ENCODE measurements around the gene SHC4.
"Not testable (repeated sequence)": the region's sequence is repeated elsewhere in the genome, so short reads cannot be mapped to it uniquely, and the experiment has no call there.

The SHC4 gene

DNA sequence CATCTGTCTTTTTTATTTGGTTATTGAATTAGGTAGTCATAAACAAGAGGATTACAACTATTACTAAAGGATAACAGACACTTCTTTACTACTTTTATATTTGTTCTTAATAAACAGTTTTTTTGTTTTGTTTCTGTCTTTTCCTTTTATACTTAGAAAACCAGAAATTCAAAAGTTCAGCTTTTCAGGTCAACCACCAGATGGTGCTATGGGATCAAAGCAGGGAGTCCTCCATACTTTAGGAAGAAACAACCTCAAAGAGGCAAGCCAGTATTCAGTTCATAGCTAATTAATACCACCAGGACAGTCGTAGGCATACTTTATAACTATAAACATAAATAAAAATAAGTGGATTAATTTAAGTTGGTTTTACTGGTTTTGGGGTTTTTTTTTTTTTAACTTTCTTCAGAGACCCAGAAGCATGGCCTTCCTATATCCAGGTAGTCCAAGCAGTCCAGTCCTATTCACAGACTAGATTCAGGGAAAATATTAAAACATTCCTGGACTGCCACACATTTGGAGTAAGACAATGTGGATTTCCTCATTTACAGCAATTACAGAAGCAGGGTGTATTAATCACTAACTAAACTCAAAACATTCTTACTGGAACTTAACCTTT lies 101.8 kb downstream of the SHC4 start:
- no peak for TF ChIP-seq ZFX (IDR thresholded peaks at IDR 0.05)
- TF ChIP-seq, protein P1, sequence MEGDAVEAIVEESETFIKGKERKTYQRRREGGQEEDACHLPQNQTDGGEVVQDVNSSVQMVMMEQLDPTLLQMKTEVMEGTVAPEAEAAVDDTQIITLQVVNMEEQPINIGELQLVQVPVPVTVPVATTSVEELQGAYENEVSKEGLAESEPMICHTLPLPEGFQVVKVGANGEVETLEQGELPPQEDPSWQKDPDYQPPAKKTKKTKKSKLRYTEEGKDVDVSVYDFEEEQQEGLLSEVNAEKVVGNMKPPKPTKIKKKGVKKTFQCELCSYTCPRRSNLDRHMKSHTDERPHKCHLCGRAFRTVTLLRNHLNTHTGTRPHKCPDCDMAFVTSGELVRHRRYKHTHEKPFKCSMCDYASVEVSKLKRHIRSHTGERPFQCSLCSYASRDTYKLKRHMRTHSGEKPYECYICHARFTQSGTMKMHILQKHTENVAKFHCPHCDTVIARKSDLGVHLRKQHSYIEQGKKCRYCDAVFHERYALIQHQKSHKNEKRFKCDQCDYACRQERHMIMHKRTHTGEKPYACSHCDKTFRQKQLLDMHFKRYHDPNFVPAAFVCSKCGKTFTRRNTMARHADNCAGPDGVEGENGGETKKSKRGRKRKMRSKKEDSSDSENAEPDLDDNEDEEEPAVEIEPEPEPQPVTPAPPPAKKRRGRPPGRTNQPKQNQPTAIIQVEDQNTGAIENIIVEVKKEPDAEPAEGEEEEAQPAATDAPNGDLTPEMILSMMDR (conservative IDR thresholded peaks at IDR 0.05) = peak; percentile 97

DNA sequence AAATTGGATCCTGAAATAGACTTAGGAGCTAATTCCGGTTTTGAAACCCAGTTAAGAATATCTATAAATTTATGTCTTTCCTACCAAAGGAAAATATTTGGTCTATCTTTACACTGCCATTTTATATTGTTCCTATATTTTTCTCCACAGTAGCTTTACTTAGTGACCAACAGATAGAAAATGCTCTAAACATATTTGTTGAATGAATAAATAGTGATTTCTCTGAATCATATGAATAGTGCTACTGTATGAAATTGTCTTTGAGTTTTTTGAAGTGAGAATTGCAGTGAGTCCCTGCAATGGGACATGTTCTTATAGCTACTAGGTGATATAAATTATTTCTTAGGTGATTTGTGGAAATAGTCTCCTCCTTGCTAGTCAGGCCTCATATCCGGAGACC lies 104.3 kb downstream of the SHC4 start:
- H3K27ac ChIP-seq = no peak overlapping the region
- no peak for TF ChIP-seq ZFX (IDR thresholded peaks at IDR 0.05)
- TF ChIP-seq, protein P1 (conservative IDR thresholded peaks at IDR 0.05) = no peak

More for the DNA sequence above, 101.8 kb downstream of the SHC4 start:
- no peak overlapping the region for H3K27ac ChIP-seq

DNA sequence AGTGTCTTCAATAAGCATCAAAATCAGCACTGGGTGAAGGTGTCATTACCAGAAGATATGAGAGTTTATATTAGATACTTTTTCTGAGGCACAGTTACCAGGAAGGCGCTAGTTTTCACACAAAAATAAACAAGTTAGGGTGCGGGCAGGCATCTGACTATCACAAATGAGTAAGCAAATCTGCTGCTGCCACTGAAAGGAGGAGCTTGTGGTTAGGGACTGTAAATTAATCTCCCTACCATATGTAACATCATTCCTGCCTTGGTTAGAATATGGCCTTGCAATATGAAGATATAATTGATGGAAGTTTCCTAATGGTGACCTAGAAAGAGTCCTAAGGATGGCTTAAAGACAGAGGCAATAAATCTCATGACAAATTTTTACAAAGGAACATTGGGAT lies 105.3 kb downstream of the SHC4 start:
- H3K27ac ChIP-seq = no peak overlapping the region
- no peak for TF ChIP-seq ZFX (IDR thresholded peaks at IDR 0.05)
- TF ChIP-seq, protein P1 (conservative IDR thresholded peaks at IDR 0.05) = no peak

DNA sequence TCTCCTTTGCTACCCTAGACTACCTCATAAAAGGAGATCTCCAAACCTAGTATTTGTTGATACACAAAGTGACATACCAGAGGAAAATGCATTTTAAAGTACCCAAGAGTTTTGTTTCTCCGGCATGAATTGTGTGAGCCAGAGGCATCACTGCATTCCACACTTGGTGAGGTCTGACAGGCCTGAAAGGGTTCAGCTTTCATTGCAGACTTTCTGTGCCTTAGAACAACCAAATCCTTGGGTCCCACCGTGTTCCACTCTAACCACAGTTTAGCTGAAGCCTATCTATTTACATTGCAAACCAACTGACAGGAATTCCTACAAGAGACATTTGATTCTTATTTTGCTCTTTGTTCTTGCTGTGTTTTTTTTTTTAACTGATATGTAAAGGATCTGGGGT lies 106.8 kb downstream of the SHC4 start:
- TF ChIP-seq, protein P1 (conservative IDR thresholded peaks at IDR 0.05) = no peak
- no peak for TF ChIP-seq ZFX (IDR thresholded peaks at IDR 0.05)
- H3K27ac ChIP-seq = no peak overlapping the region

DNA sequence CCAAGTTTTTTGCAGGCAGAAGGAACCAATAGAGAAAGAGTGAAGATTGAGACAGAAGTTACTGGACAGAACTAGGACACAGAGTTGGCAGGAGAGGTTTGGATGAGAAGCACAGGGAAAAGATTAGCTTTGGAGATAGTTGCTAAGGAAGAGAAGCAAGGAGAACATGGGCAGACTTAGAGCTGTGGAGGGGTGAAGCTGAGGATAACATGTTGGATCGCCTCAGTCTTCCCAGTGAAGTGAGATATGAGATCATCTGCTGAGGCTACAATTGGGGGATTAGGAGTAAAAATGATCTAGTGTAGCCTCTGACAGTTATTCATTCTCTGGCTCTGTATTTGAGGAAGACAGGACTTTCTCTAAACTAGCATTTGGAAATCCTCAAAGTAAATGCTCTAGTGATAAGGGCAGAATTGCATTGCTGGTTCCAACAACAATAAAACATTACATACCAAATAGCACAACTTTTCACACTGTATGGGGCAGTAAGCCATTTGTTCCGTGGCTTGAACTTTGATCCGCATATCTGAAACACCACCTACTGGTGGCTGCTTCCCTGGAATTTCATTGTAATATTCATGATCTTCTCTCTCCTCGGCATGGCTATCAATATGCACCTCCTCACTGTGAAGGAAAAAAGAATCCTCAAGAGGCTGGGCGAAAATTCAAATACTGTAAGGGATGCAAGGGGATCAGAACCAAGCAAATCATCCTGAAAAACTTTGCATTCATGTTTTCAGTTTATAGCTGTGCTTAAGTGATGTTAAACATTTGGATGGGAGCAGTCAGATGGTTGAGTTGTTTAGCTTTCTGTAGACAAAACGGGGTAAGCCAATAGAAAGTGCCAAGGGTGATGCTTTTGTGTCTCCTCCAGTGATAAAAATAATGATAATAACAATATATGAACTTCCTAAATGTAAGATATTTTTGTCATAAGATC lies 107.9 kb downstream of the SHC4 start:
- TF ChIP-seq, protein P1 (conservative IDR thresholded peaks at IDR 0.05) = peak; percentile 83
- no peak for TF ChIP-seq ZFX (IDR thresholded peaks at IDR 0.05)
- H3K27ac ChIP-seq = no peak overlapping the region

DNA sequence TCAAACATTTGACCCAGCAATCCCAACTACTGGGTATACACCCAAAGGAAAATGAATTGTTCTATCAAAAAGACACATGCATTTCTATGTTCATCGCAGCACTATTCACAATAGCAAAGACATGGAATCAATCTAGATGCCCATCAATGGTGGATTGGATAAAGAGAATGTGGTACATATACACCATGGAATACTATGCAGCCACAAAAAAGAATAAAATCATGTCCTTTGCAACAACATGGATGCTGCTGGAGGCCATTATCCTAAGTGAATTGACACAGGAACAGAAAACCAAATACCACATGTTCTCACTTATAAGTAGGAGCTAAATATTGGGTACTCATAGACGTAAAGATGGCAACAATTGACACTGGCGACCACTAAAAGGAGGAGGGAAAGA lies 109.3 kb downstream of the SHC4 start:
- H3K27ac ChIP-seq = not testable (repeated sequence)

DNA sequence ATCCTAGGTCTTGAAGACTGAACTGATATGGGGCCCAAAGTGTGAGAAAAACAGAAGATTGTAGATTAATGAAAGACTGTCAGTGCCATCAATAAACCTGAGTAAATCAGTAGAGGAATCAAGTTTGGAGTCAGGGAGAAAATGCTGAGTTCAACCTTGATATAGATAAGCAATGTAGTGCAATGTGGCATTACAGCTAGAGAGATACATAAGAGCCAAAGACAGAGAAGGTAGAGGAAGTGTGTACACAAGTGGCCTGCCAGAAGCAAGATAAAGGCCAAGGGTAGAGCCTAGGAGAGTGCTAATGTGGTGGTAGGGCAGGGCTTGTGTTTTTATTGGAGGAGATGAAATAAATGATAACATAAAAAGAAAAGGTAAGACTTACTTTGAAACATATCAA lies 111.8 kb downstream of the SHC4 start:
- no peak overlapping the region for H3K27ac ChIP-seq
- no peak for TF ChIP-seq ZFX (IDR thresholded peaks at IDR 0.05)
- TF ChIP-seq, protein P1 (conservative IDR thresholded peaks at IDR 0.05) = no peak

Measured in C4-2B (cell line).